ENCODE measurements around the gene SDF2L1.

DNA sequence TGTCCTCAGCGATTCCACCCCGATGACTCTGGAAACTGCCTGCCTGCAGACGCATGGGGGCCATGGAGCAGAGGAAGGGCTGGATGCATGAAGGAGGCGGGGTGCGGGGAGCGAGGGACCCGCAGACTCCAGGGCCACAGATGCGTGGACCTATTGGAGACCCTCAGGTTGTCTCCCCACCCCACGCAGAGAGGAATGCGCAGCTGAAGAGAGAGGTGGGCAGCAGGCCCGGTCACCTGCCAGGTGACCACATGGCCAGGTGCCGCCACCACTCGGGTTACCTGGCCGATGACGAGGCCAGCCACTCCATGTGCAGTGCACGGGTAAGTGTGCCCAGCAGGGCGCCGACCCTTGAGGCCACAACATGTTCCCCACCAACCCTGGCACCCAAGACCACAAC, 9.2 kb upstream of the SDF2L1 start:
- TF ChIP-seq, protein P1, sequence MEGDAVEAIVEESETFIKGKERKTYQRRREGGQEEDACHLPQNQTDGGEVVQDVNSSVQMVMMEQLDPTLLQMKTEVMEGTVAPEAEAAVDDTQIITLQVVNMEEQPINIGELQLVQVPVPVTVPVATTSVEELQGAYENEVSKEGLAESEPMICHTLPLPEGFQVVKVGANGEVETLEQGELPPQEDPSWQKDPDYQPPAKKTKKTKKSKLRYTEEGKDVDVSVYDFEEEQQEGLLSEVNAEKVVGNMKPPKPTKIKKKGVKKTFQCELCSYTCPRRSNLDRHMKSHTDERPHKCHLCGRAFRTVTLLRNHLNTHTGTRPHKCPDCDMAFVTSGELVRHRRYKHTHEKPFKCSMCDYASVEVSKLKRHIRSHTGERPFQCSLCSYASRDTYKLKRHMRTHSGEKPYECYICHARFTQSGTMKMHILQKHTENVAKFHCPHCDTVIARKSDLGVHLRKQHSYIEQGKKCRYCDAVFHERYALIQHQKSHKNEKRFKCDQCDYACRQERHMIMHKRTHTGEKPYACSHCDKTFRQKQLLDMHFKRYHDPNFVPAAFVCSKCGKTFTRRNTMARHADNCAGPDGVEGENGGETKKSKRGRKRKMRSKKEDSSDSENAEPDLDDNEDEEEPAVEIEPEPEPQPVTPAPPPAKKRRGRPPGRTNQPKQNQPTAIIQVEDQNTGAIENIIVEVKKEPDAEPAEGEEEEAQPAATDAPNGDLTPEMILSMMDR (IDR thresholded peaks at IDR 0.05), result no peak
- TF ChIP-seq POLR2A (IDR thresholded peaks at IDR 0.05), result no peak

All from prostate gland (tissue), 2 donors.